ENCODE data around the gene ATP5F1C.
"Not testable (repeated sequence)": the region's sequence is repeated elsewhere in the genome, so short reads cannot be mapped to it uniquely, and the experiment has no call there.

DNA sequence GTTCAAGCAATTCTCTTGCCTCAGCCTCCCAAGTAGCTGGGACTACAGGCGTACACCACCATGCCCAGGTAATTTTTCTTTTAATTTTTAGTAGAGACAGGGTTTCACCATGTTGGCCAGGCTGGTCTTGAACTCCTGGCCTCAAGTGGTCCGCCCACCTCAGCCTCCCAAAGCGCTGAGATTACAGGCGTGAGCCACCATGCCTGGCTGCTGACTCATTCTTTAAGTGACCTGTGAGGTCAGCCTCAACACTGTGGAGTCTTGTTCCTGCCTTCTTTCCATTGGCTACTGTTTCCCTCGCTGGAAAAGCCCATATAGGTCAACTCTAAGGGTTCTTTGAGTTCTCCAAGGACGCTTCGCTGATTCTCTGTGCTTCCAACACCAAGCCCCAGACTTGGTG is 39.3 kb upstream of the ATP5F1C start:
- TF ChIP-seq, protein P1, sequence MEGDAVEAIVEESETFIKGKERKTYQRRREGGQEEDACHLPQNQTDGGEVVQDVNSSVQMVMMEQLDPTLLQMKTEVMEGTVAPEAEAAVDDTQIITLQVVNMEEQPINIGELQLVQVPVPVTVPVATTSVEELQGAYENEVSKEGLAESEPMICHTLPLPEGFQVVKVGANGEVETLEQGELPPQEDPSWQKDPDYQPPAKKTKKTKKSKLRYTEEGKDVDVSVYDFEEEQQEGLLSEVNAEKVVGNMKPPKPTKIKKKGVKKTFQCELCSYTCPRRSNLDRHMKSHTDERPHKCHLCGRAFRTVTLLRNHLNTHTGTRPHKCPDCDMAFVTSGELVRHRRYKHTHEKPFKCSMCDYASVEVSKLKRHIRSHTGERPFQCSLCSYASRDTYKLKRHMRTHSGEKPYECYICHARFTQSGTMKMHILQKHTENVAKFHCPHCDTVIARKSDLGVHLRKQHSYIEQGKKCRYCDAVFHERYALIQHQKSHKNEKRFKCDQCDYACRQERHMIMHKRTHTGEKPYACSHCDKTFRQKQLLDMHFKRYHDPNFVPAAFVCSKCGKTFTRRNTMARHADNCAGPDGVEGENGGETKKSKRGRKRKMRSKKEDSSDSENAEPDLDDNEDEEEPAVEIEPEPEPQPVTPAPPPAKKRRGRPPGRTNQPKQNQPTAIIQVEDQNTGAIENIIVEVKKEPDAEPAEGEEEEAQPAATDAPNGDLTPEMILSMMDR (IDR thresholded peaks at IDR 0.05): not testable (repeated sequence)
- TF ChIP-seq POLR2A (IDR thresholded peaks at IDR 0.05): not testable (repeated sequence)
